ENCODE results near the gene CDHR5. TPM values are rescaled to one million over a fixed set of nuclear protein-coding genes. Genes with fewer than 3 reads are reported as not detected.

Gene CDHR5
- polyA plus RNA-seq, 4 donors: 24.9 to 49.2 (median 41.9) TPM

GRCh38 chr11:646214-646613, 21.5 kb upstream of the CDHR5 start:
- DNase-seq (ENCODE audit: low read depth in 4 of 4, low spot score in 2 of 4): no peak

- no peak for DNase-seq (ENCODE audit: low read depth in 4 of 4, low spot score in 2 of 4)
These were observed 20.8 kb upstream of the CDHR5 start for GRCh38 chr11:645536-645935.

- no peak for DNase-seq (ENCODE audit: low read depth in 4 of 4, low spot score in 2 of 4)
These were observed 19.3 kb upstream of the CDHR5 start for GRCh38 chr11:643849-644738.

- DNase-seq (ENCODE audit: low read depth in 4 of 4, low spot score in 2 of 4): no peak
These were observed 18.6 kb upstream of the CDHR5 start for GRCh38 chr11:643366-643765.

GRCh38 chr11:641806-642370, 17.1 kb upstream of the CDHR5 start:
- DNase-seq (ENCODE audit: low read depth in 4 of 4, low spot score in 2 of 4): no peak

GRCh38 chr11:640021-640706, 15.4 kb upstream of the CDHR5 start:
- no peak for DNase-seq (ENCODE audit: low read depth in 4 of 4, low spot score in 2 of 4)

- DNase-seq (ENCODE audit: low read depth in 4 of 4, low spot score in 2 of 4): no peak
These were observed 14.7 kb upstream of the CDHR5 start for GRCh38 chr11:639332-639955.

- no peak for DNase-seq (ENCODE audit: low read depth in 4 of 4, low spot score in 2 of 4)
These were observed 14.0 kb upstream of the CDHR5 start for GRCh38 chr11:638631-639331.

GRCh38 chr11:637593-638521, 13.1 kb upstream of the CDHR5 start:
- no peak for DNase-seq (ENCODE audit: low read depth in 4 of 4, low spot score in 2 of 4)

GRCh38 chr11:637333-637592, 12.5 kb upstream of the CDHR5 start:
- no peak for DNase-seq (ENCODE audit: low read depth in 4 of 4, low spot score in 2 of 4)

- no peak for DNase-seq (ENCODE audit: low read depth in 4 of 4, low spot score in 2 of 4)
These were observed 12.0 kb upstream of the CDHR5 start, which contains the start of gene DRD4 for GRCh38 chr11:636511-637332. Gene DRD4 (plus strand): TSS chr11:637269. CDS start chr11:637305, 36 bp downstream.

- no peak for DNase-seq (ENCODE audit: low read depth in 4 of 4, low spot score in 2 of 4)
These were observed 11.3 kb upstream of the CDHR5 start for GRCh38 chr11:635945-636510.

GRCh38 chr11:630871-631270, 6.1 kb upstream of the CDHR5 start:
- DNase-seq (ENCODE audit: low read depth in 4 of 4, low spot score in 2 of 4): no peak

- no peak for DNase-seq (ENCODE audit: low read depth in 4 of 4, low spot score in 2 of 4)
These were observed 4.5 kb upstream of the CDHR5 start for GRCh38 chr11:629237-629583.

- DNase-seq (ENCODE audit: low read depth in 4 of 4, low spot score in 2 of 4): no peak
These were observed 3.3 kb upstream of the CDHR5 start for GRCh38 chr11:628056-628455.

- DNase-seq (ENCODE audit: low read depth in 4 of 4, low spot score in 2 of 4): no peak
These were observed 2.5 kb upstream of the CDHR5 start for GRCh38 chr11:627308-627576.

- no peak for DNase-seq (ENCODE audit: low read depth in 4 of 4, low spot score in 2 of 4)
These were observed 1.9 kb upstream of the CDHR5 start, which contains the start of gene SCT for GRCh38 chr11:626475-627307. Gene SCT (minus strand): TSS chr11:627181. CDS start chr11:627143, 38 bp downstream.
